AG09319 (cell line): ENCODE data around the gene KIF13A.
"Not testable (repeated sequence)": the region's sequence is repeated elsewhere in the genome, so short reads cannot be mapped to it uniquely, and the experiment has no call there.

Experiments used
- DNase-seq: peaks from one replicate; pipeline ENCODE4 v3.0.0-alpha.2; 2010; ENCODE audit warnings: low read depth; ENCODE audit errors: extremely low read depth
- TF ChIP-seq, protein P1 (sequence below): IDR thresholded peaks from 2 replicates; pipeline ENCODE4 v1.5.1; 2011; ENCODE audit warnings: low read depth, mild to moderate bottlenecking, inconsistent platforms, low read length, moderate library complexity

The KIF13A gene

GRCh38 chr6:18016698-18017097, 29.3 kb upstream of the KIF13A start:
- no peak for DNase-seq
- TF ChIP-seq, protein P1, sequence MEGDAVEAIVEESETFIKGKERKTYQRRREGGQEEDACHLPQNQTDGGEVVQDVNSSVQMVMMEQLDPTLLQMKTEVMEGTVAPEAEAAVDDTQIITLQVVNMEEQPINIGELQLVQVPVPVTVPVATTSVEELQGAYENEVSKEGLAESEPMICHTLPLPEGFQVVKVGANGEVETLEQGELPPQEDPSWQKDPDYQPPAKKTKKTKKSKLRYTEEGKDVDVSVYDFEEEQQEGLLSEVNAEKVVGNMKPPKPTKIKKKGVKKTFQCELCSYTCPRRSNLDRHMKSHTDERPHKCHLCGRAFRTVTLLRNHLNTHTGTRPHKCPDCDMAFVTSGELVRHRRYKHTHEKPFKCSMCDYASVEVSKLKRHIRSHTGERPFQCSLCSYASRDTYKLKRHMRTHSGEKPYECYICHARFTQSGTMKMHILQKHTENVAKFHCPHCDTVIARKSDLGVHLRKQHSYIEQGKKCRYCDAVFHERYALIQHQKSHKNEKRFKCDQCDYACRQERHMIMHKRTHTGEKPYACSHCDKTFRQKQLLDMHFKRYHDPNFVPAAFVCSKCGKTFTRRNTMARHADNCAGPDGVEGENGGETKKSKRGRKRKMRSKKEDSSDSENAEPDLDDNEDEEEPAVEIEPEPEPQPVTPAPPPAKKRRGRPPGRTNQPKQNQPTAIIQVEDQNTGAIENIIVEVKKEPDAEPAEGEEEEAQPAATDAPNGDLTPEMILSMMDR: no peak

DNA sequence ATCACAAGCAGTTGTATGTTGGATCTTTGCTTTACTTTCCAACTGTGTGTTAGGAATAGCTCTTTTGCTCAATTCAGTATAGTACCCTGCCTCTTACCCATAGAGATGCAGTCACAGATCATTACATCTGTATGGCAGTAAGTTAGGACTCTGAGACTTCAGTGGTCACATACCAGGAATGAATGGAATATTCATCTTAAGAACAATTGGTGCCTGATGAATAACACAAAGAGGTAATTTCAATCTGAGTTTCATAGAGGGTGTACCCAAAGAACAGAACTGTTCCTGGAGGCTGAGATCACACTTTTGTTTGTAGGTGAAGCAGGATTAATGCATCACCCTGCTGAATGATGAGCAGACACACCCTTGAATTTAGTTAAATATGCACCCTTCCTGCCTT, 28.7 kb upstream of the KIF13A start:
- TF ChIP-seq, protein P1: no peak
- no peak for DNase-seq

- no peak for DNase-seq
- TF ChIP-seq, protein P1: no peak
Observed at GRCh38 chr6:18011287-18011686, 23.9 kb upstream of the KIF13A start.

- DNase-seq: not testable (repeated sequence)
Observed at GRCh38 chr6:18010540-18010939, 23.1 kb upstream of the KIF13A start.

DNA sequence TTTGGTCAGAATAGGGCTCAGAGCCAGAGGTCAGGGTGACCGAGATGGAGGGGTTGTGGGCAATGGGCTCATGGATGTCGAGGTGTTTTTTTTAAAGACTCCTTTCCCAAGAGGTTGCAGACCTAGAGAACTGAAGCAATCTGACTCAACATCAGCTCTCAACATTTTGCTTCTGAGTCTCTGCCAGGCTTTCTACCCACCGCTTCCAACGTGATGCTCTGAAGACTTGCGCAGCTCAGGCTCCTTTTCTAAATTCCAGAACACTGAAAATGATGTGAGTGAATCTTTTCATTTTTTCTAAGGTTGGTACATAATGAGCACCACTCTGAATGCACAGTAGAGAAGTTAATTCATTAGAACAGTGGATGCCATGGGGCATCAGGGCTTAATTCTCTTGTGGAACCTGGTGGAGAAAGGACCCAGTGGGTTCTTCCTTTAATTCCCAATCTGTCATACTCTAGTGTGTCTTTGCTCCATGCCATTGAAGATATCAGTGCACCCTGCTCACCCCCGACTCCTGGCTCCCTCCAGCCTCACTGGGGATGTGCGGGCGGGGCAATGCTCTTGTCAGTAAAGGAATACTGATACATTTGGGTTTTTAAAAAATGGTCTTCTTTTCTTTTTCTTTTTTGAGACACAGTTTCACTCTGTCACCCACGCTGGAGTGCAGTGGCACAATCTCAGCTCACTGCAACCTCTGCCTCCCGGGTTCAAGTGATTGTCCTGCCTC, 17.0 kb upstream of the KIF13A start:
- no peak for DNase-seq
- TF ChIP-seq, protein P1: no peak

- no peak for DNase-seq
- TF ChIP-seq, protein P1: no peak
Observed at GRCh38 chr6:17999425-17999824, 12.0 kb upstream of the KIF13A start.

GRCh38 chr6:17998442-17998841, 11.0 kb upstream of the KIF13A start:
- TF ChIP-seq, protein P1: no peak
- DNase-seq: no peak

DNA sequence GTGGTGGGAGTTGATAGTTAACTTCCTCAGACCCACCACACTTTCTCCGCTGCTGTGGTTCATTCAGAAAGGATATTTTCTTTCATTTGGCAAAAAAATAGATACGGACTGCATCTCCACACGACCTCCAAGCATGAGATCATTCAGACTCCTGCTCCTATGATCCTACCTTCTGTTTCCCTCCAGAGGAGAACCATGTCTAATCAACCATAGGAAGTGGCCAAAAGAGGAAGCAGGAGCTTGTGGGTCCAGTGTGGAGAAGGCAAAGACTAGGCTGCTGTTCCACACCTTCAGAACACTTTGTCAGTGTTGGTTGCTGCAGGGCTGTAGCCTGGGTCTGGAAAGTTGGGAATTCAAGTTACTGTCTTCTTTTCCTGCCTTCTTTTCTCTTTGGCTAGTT, 10.6 kb upstream of the KIF13A start:
- TF ChIP-seq, protein P1: no peak
- no peak for DNase-seq
